Tibial artery (tissue), 4 donors: ENCODE data around the gene LRRN4CL.
"Not testable (repeated sequence)": the region's sequence is repeated elsewhere in the genome, so short reads cannot be mapped to it uniquely, and the experiment has no call there.

Experiments used
- DNase-seq, 2 donors: peaks; one replicate each; pipeline ENCODE4 v3.0.0-alpha.2; 2019
- H3K27ac ChIP-seq, 2 donors: fragments of 200-600 bp; sonication (generic) in 1 of 2; 1 replicate in 1 of 2; 2 replicates in 1 of 2; pipeline ENCODE4 v1.5.1; 2018 to 2019; ENCODE audit warnings: mild to moderate bottlenecking in 1 of 2
- H3K27me3 ChIP-seq, 2 donors: fragments of 200-600 bp; sonication (generic) in 1 of 2; one replicate each; pipeline versions ENCODE4 v1.5.1 to v1.6.0; 2016 to 2019
- H3K36me3 ChIP-seq, 3 donors: fragments of 200-600 bp; sonication (generic) in 2 of 3; one replicate each; pipeline ENCODE4 v1.5.1; 2016 to 2019; ENCODE audit warnings: mild to moderate bottlenecking in 2 of 3
- H3K4me1 ChIP-seq, 4 donors: fragments of 200-600 bp; sonication (generic) in 2 of 4; 1 replicate in 3 of 4; 2 replicates in 1 of 4; pipeline ENCODE4 v1.5.1; 2016 to 2019
- H3K4me3 ChIP-seq, 2 donors: fragments of 200-600 bp; sonication (generic) in 1 of 2; 1 replicate in 1 of 2; 2 replicates in 1 of 2; pipeline ENCODE4 v1.5.1; 2018 to 2019; ENCODE audit warnings: mild to moderate bottlenecking in 2 of 2
- H3K9me3 ChIP-seq, 3 donors: fragments of 200-600 bp; sonication (generic) in 1 of 3; one replicate each; pipeline ENCODE4 v1.5.1; 2016 to 2019
- CTCF ChIP-seq, 2 experiments: fragments of 200-600 bp in 1 of 2; fragments of 450-650 bp in 1 of 2; IDR thresholded peaks; one replicate each; pipeline ENCODE4 v1.5.1; 2017 to 2019; ENCODE audit warnings: antibody characterized with exemption in 2 of 2, mild to moderate bottlenecking in 1 of 2, moderate library complexity in 1 of 2
- intact Hi-C: fragments of 100-400 bp; cut with DNase I; formaldehyde crosslinking; loops from one replicate; pipeline ENCODE4 v1.15.0; 2023; ENCODE audit warnings: low total_unique reads

The LRRN4CL gene

DNA sequence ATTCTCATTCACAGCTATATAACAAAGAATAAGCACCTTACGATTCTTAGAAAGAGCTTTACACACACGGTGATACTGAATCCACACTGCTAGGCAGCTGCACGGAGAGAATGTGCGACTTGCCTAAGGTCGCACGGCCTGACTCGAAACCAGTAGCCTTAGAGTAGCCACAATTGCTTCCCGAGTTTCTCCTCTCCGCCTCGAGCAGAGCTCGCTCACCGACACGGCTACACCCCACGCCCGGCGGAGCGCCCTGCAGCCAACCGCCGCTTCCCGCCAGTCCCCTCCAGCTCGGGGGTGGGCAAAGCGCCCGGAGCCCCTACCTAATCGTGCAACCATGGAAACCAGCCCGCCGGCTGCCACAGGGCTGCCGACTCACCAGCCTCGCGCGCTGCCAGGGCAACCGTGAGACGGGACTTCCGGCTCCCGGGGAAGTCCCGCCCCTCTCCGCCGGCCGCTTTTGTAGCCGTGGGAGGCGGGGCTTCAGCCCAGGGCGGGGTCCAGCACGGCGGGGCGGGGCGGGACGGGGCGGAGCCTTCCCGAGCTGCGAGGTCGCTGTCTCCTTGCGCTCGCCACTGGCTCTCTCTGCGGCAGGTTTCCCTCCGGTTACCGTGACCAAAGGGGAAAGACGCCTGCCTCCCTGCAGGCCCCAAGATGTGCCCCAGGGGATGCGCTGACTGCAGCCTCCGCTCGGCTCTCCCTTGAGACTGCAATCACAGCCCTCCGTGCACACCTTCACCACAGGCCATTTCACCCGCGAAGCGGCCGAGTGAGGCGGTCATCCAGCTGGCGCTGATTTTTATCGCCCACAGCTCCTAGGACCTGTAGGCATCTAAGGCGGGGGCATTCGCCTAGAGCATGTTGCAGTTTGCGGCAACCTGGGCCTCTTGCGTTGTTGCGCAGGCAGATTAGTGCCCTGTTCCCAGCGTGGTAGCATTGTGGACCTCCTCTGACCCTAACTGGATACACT, 16.8 kb upstream of the LRRN4CL start:
- peak overlapping the region; percentile 68 to 85 for H3K27ac ChIP-seq
- H3K9me3 ChIP-seq: no peaks in the 10 kb centered on the region
- H3K4me3 ChIP-seq: peak overlapping the region; percentile 61 to 71
- peaks cover 0 to 40% (median 35%) of the 10 kb centered on the region in 4 donors for H3K4me1 ChIP-seq
- peak; percentile 93 to 97 for DNase-seq
- H3K27me3 ChIP-seq: no peaks in the 10 kb centered on the region
- peaks cover 8 to 19% (median 9%) of the 10 kb centered on the region in 3 donors for H3K36me3 ChIP-seq
- intact Hi-C loops: loop anchor here (10.0 kb wide), 1 partner anchor 91 kb away; the partner anchor contains the start of genes EML3 and ROM1
- no peak for TF ChIP-seq CTCF (IDR thresholded peaks at IDR 0.05)

DNA sequence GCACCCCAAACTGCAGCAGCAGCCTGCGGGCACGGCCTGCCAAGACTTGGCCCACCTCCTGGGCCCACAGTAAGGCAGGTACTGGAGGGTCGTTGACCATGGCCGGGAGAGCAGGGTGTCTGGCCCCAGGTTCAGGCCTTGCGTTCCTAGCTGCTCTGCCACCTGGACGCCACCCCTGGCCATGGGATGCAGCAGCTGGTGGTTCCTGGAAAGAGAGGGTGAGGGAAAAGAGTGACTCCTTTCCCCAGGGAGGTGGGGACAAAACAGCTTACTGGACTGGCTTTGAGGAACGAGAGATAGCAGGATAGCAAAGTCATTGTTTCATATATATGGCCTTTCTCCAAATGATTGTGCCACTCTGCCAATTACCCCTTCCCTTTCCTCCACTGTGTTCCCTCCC, 16.1 kb upstream of the LRRN4CL start:
- Histone ChIP-seq H3K27ac (peak overlapping the region; percentile 68 to 85), H3K27me3 (no peaks in the 10 kb centered on the region), H3K36me3 (peaks cover under 1 to 19% (median 2%) of the 10 kb centered on the region in 3 donors), H3K4me1 (peaks cover 0 to 39% (median 34%) of the 10 kb centered on the region in 4 donors), H3K9me3 (no peaks in the 10 kb centered on the region), H3K4me3 (peak overlapping the region; percentile 61 to 71)
- TF ChIP-seq CTCF (IDR thresholded peaks at IDR 0.05): no peak
- intact Hi-C loops: loop anchor here (10.0 kb wide), 1 partner anchor 91 kb away; the partner anchor contains the start of genes EML3 and ROM1
- DNase-seq: no peak

- not testable (repeated sequence) for H3K27me3 ChIP-seq, DNase-seq, H3K4me3 ChIP-seq, H3K27ac ChIP-seq, H3K9me3 ChIP-seq
- Histone ChIP-seq H3K4me1 (peaks cover 0 to 29% (median 26%) of the 10 kb centered on the region in 4 donors), H3K36me3 (peaks cover 0 to 21% (median 0%) of the 10 kb centered on the region in 3 donors)
- intact Hi-C loops: loop anchor here (10.0 kb wide), 1 partner anchor 89 kb away; the partner anchor contains the start of genes EML3 and ROM1
Measured at GRCh38 chr11:62703921-62704320, 14.6 kb upstream of the LRRN4CL start.

GRCh38 chr11:62702246-62702645, 12.9 kb upstream of the LRRN4CL start:
- Histone ChIP-seq H3K4me3 (no peak overlapping the region), H3K9me3 (no peaks in the 10 kb centered on the region), H3K36me3 (peaks cover 0 to 21% (median 0%) of the 10 kb centered on the region in 3 donors), H3K4me1 (peaks cover 0 to 17% (median 15%) of the 10 kb centered on the region in 4 donors), H3K27me3 (no peaks in the 10 kb centered on the region), H3K27ac (no peak overlapping the region)
- no peak for DNase-seq
- TF ChIP-seq CTCF (IDR thresholded peaks at IDR 0.05): no peak
- intact Hi-C loops: loop anchor here (10.0 kb wide), 1 partner anchor 87 kb away; the partner anchor contains the start of genes EML3 and ROM1

DNA sequence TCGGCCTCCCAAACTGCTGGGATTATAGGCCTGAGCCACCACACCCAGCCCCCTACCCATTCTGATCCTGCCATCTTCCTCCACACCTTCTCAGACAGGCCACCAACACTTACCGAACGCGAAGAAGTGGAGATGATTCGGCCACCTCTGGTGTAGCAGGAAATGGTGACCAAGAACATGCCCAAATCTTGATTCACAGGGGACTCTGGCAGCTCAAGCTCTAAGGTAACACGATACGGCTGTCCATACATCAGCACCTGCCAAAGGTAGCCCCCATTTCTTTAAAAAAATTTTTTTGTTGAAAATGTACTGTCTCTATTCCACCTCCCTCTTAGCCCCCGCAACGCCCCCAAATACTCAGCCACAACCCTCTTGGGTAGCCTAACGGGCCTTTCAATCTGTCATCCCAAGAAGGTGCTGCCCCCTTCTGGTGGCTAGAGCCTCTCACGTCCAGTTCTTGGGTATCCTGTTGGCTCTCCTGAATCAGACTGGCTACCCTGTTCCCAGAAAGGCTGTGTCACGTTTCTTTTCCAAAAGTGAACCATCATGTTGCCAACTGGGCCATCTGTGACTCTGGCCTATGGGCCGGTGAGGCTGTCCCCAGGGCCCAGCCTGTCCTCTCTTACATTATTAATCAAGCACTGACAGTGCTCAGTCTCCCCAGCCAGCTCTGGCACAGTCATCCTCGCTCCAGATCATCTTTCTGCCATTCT, 5.3 kb upstream of the LRRN4CL start:
- H3K36me3 ChIP-seq: peaks cover 23 to 47% (median 30%) of the 10 kb centered on the region in 3 donors
- DNase-seq: peak; percentile 86 to 88

GRCh38 chr11:62693624-62694023, 4.3 kb upstream of the LRRN4CL start:
- not testable (repeated sequence) for DNase-seq, H3K4me3 ChIP-seq, H3K27me3 ChIP-seq, H3K27ac ChIP-seq, H3K9me3 ChIP-seq
- intact Hi-C loops: loop anchor here (10.0 kb wide), 1 partner anchor 299 kb away; no protein-coding TSS in a partner anchor
- H3K4me1 ChIP-seq: peaks cover 0 to 11% (median 0%) of the 10 kb centered on the region in 4 donors
- peaks cover 23 to 48% (median 30%) of the 10 kb centered on the region in 3 donors for H3K36me3 ChIP-seq

More for the DNA sequence above, 5.3 kb upstream of the LRRN4CL start:
- intact Hi-C loops: loop anchor here (10.0 kb wide), 1 partner anchor 300 kb away; no protein-coding TSS in a partner anchor
- peaks cover 0 to 7% (median 0%) of the 10 kb centered on the region in 4 donors for H3K4me1 ChIP-seq
- TF ChIP-seq CTCF (IDR thresholded peaks at IDR 0.05): peak; percentile 76 to 87
- H3K9me3 ChIP-seq: no peaks in the 10 kb centered on the region
- H3K4me3 ChIP-seq: no peak overlapping the region
- no peaks in the 10 kb centered on the region for H3K27me3 ChIP-seq
- no peak overlapping the region for H3K27ac ChIP-seq
